B cell (primary cell): ENCODE data around the gene ZNF425. TPM values are rescaled to one million over a fixed set of nuclear protein-coding genes. Genes with fewer than 3 reads are reported as not detected.

Experiments used
- ATAC-seq: fragments of 200-7000 bp; cut with Tn5 transposase; one replicate; pipeline ENCODE4 v1.10.0; 2021; ENCODE audit warnings: low read depth, mild to moderate bottlenecking, moderate number of reproducible peaks, moderate library complexity
- CTCF ChIA-PET: fragments of 350-600 bp; sonication (Branson Sonifier 250); formaldehyde crosslinking; loops from one replicate; lab custom pipeline; 2021; ENCODE audit warnings: antibody characterized with exemption, inconsistent platforms; lab: Charles Lee
- POLR2A ChIA-PET: fragments of 350-600 bp; sonication (Branson Sonifier 250); formaldehyde crosslinking; loops from one replicate; lab custom pipeline; 2021; ENCODE audit warnings: antibody characterized with exemption; lab: Charles Lee
- DNase-seq: peaks from one replicate; pipeline ENCODE4 v3.0.0; 2013
- H2AFZ ChIP-seq: 2 replicates; pipeline ENCODE4 v1.6.1; 2012; ENCODE audit warnings: mild to moderate bottlenecking, low read depth, low read length; ENCODE audit not compliant: insufficient read depth, poor library complexity, severe bottlenecking
- H3K27ac ChIP-seq, 2 donors: 1 replicate in 1 of 2; 2 replicates in 1 of 2; pipeline ENCODE4 v1.5.1; 2012 to 2013; ENCODE audit warnings: low read length in 2 of 2, mild to moderate bottlenecking in 2 of 2, moderate library complexity in 1 of 2
- H3K27me3 ChIP-seq, 4 experiments: fragments of 200-600 bp in 1 of 4; sonication (generic) in 1 of 4; replicated peaks in 1 of 4; 1 replicate in 2 of 4; 2 replicates in 2 of 4; pipeline versions ENCODE4 v1.6.1 to v1.7.0; 2013 to 2016; ENCODE audit warnings: low read length in 3 of 4, mild to moderate bottlenecking in 2 of 4, mixed read lengths in 1 of 4, moderate library complexity in 1 of 4; ENCODE audit not compliant: insufficient read depth in 4 of 4, control insufficient read depth in 3 of 4; ENCODE audit errors: control extremely low read depth in 1 of 4
- H3K36me3 ChIP-seq, 2 experiments: replicated peaks in 1 of 2; 1 replicate in 1 of 2; 2 replicates in 1 of 2; pipeline versions ENCODE4 v1.6.1 to v1.7.1; 2013; ENCODE audit warnings: low read length in 1 of 2; ENCODE audit not compliant: insufficient read depth in 2 of 2, control insufficient read depth in 1 of 2; ENCODE audit errors: control extremely low read depth in 1 of 2, extremely low read depth in 1 of 2
- H3K4me1 ChIP-seq, 2 donors: fragments of 200-600 bp in 1 of 2; sonication (generic) in 1 of 2; 1 replicate in 1 of 2; 2 replicates in 1 of 2; pipeline versions ENCODE4 v1.5.1 to v1.6.1; 2013 to 2017; ENCODE audit warnings: low read length in 2 of 2; ENCODE audit not compliant: control insufficient read depth in 2 of 2, insufficient read depth in 2 of 2
- H3K4me2 ChIP-seq: replicated peaks from 2 replicates; pipeline ENCODE3; 2012; ENCODE audit warnings: mild to moderate bottlenecking, low read depth, low read length; ENCODE audit not compliant: poor library complexity, severe bottlenecking
- H3K4me3 ChIP-seq, 5 experiments: fragments of 200-600 bp in 1 of 5; sonication (generic) in 1 of 5; 1 replicate in 3 of 5; 2 replicates in 2 of 5; pipeline versions ENCODE4 v1.5.1 to v1.7.0; 2011 to 2016; ENCODE audit warnings: low read length in 4 of 5, mild to moderate bottlenecking in 4 of 5, low read depth in 2 of 5, control low read depth in 1 of 5, moderate library complexity in 1 of 5; ENCODE audit not compliant: insufficient read depth in 1 of 5; ENCODE audit errors: control extremely low read depth in 1 of 5, extremely low read depth in 1 of 5
- H3K79me2 ChIP-seq: fragments of 200-600 bp; sonication (generic); one replicate; pipeline ENCODE4 v1.6.0; 2016; ENCODE audit warnings: low read length; ENCODE audit not compliant: control insufficient read depth, insufficient read depth
- H3K9ac ChIP-seq: fragments of 200-600 bp; sonication (generic); 2 replicates; pipeline ENCODE4 v1.6.1; 2017; ENCODE audit warnings: mild to moderate bottlenecking, low read length, moderate library complexity
- H3K9me3 ChIP-seq, 3 donors: one replicate each; pipeline versions ENCODE4 v1.6.1 to v1.7.1; 2013; ENCODE audit warnings: low read length in 2 of 3; ENCODE audit not compliant: control insufficient read depth in 2 of 3, insufficient read depth in 1 of 3; ENCODE audit errors: control extremely low read depth in 1 of 3
- H4K20me1 ChIP-seq: 2 replicates; pipeline ENCODE4 v1.6.0; 2012; ENCODE audit warnings: mild to moderate bottlenecking, low read length; ENCODE audit not compliant: insufficient read depth, control insufficient read depth, poor library complexity, severe bottlenecking
- H3K27ac Mint-ChIP-seq: one replicate; pipeline ENCODE4 v1.8.0; 2021; ENCODE audit warnings: mixed read lengths
- H3K27me3 Mint-ChIP-seq: one replicate; pipeline ENCODE4 v1.8.0; 2021; ENCODE audit warnings: mixed read lengths
- H3K4me1 Mint-ChIP-seq: one replicate; pipeline ENCODE4 v1.8.0; 2021; ENCODE audit warnings: mixed read lengths
- H3K4me3 Mint-ChIP-seq: one replicate; pipeline ENCODE4 v1.8.0; 2021; ENCODE audit warnings: mixed read lengths
- H3K9me3 Mint-ChIP-seq: one replicate; pipeline ENCODE4 v1.8.0; 2022; ENCODE audit warnings: mixed read lengths; ENCODE audit not compliant: insufficient read depth
- EZH2 ChIP-seq: IDR thresholded peaks from 2 replicates; pipeline ENCODE4 v1.6.1; 2012; ENCODE audit warnings: borderline replicate concordance, low read depth, mild to moderate bottlenecking, moderate library complexity, low read length; ENCODE audit not compliant: insufficient read depth, poor library complexity, severe bottlenecking
- WGBS: methylation state at CpG from one replicate; pipeline ENCODE4 v1.1.5; 2013; ENCODE audit warnings: missing lambda C conversion rate; ENCODE audit not compliant: insufficient coverage; 5-methylcytosine and 5-hydroxymethylcytosine counted together
- intact Hi-C: fragments of 100-400 bp; cut with micrococcal nuclease; formaldehyde crosslinking; loops from one replicate; pipeline ENCODE4 v1.10.0; 2022
- polyA plus RNA-seq: library from polyadenylated mRNA; depleted of rRNA; stranded (reverse); fragments of >200 nt; gene quantifications from 2 replicates; pipeline ENCODE4 v1.2.3, GENCODE V29; 2012
- total RNA-seq, 2 donors: library from RNA; stranded (reverse); fragments of 120-200 nt in 1 of 2; gene quantifications; 1 replicate in 1 of 2; 2 replicates in 1 of 2; pipeline versions ENCODE4 v1.2.3 to v1.2.4, GENCODE V29; 2013 to 2022
- TF ChIP-seq, protein P1 (sequence below): fragments of 200-600 bp; IDR thresholded peaks from one replicate; pipeline ENCODE4 v1.8.0; 2022; ENCODE audit warnings: antibody characterized with exemption, mild to moderate bottlenecking

The ZNF425 gene
- total and polyA plus RNA-seq, 2 donors (not counting 1 experiment from before 2014, with no cell fraction given): 0.48 to 3.3 TPM

DNA sequence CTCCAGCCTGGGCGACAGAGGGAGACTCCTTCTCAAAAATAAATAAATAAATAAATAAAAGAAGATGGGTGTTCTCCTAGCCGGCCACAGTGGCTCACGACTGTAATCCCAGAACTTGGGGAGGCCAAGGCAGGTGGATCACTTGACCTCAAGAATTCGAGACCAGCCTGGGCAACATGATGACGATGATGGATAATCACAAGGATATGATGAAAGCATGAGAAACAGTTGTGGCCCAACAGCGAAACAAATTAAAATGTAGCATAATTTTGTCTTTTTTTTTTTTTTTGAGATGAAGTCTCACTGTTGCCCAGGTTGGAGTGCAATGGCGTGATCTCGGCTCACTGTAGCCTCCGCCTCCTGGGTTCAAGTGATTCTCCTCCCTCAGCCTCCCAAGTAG lies 48.5 kb downstream of the ZNF425 start:
- Histone ChIP-seq H3K4me2 (no peak overlapping the region), H3K4me3 (no peak overlapping the region), H3K27me3 (no peaks in the 10 kb centered on the region), H4K20me1 (no peaks in the 10 kb centered on the region), H3K36me3 (peaks cover 0 to 8% of the 10 kb centered on the region in 2 experiments), H3K9me3 (peaks cover 0 to 2% (median 0%) of the 10 kb centered on the region in 3 donors), H2AFZ (no peak overlapping the region), H3K4me1 (no peaks in the 10 kb centered on the region), H3K79me2 (peaks cover 3% of the 10 kb centered on the region), H3K27ac (no peak overlapping the region), H3K9ac (no peak overlapping the region)
- 100% methylated on average over 4 of the region's 9 CpGs for WGBS
- H3K27ac Mint-ChIP-seq: no peak overlapping the region
- CTCF ChIA-PET: no interaction called here
- DNase-seq (no peak), ATAC-seq (no peak)
- intact Hi-C loops: no loop called here
- H3K27me3 Mint-ChIP-seq: no peaks in the 10 kb centered on the region
- H3K4me1 Mint-ChIP-seq: peaks cover 3% of the 10 kb centered on the region
- H3K4me3 Mint-ChIP-seq: no peak overlapping the region
- POLR2A ChIA-PET: no interaction called here
- TF ChIP-seq EZH2: no peak
- TF ChIP-seq, protein P1, sequence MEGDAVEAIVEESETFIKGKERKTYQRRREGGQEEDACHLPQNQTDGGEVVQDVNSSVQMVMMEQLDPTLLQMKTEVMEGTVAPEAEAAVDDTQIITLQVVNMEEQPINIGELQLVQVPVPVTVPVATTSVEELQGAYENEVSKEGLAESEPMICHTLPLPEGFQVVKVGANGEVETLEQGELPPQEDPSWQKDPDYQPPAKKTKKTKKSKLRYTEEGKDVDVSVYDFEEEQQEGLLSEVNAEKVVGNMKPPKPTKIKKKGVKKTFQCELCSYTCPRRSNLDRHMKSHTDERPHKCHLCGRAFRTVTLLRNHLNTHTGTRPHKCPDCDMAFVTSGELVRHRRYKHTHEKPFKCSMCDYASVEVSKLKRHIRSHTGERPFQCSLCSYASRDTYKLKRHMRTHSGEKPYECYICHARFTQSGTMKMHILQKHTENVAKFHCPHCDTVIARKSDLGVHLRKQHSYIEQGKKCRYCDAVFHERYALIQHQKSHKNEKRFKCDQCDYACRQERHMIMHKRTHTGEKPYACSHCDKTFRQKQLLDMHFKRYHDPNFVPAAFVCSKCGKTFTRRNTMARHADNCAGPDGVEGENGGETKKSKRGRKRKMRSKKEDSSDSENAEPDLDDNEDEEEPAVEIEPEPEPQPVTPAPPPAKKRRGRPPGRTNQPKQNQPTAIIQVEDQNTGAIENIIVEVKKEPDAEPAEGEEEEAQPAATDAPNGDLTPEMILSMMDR: no peak
- no peaks in the 10 kb centered on the region for H3K9me3 Mint-ChIP-seq

DNA sequence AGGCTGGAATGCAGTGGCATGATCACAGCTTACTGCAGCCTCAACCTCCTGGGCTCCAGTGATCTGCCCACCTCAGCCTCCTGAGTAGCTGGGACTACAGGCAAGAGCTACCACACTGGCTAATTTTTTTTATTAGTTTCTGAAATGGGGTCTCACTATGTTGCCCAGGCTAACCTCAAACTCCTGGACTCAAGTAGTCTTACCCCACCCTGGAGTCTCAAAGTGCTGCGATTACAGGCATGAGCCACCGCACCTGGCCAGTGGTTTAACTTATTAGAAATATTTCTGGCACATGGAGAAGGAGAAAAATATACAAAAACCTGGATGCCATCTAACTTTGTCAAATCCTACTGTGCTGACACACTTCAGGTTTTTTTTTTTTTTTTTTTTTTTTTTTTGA lies 50.8 kb downstream of the ZNF425 start:
- Histone ChIP-seq H4K20me1 (no peaks in the 10 kb centered on the region), H3K4me2 (no peak overlapping the region), H3K27me3 (no peaks in the 10 kb centered on the region), H3K4me3 (no peak overlapping the region), H3K4me1 (no peaks in the 10 kb centered on the region), H2AFZ (no peak overlapping the region), H3K9me3 (peaks cover 0 to 10% (median 0%) of the 10 kb centered on the region in 3 donors), H3K79me2 (no peaks in the 10 kb centered on the region), H3K36me3 (peaks cover 0 to 31% of the 10 kb centered on the region in 2 experiments), H3K9ac (no peak overlapping the region), H3K27ac (no peak overlapping the region)
- DNase-seq (no peak), ATAC-seq (no peak)
- no peaks in the 10 kb centered on the region for H3K27me3 Mint-ChIP-seq
- no CpG with 5 or more reads among the region's 2 CpGs for WGBS
- no peak overlapping the region for H3K27ac Mint-ChIP-seq
- ChIA-PET CTCF (interaction anchor here (0.6 to 1.5 kb wide), 2 partner anchors 10 to 13 kb away, joined by 5 read pairs; no protein-coding TSS in a partner anchor), POLR2A (no interaction called here)
- TF ChIP-seq, protein P1: no peak
- TF ChIP-seq EZH2: no peak
- no peak overlapping the region for H3K4me3 Mint-ChIP-seq
- intact Hi-C loops: no loop called here
- no peaks in the 10 kb centered on the region for H3K9me3 Mint-ChIP-seq
- no peaks in the 10 kb centered on the region for H3K4me1 Mint-ChIP-seq
